Measurements from ENCODE around the gene MRPL36. TPM values are rescaled to one million over a fixed set of nuclear protein-coding genes. Genes with fewer than 3 reads are reported as not detected.

Gene MRPL36
- total and polyA plus RNA-seq, 5 donors from 2014 or later = 15.8 to 127 (median 109) TPM

DNA sequence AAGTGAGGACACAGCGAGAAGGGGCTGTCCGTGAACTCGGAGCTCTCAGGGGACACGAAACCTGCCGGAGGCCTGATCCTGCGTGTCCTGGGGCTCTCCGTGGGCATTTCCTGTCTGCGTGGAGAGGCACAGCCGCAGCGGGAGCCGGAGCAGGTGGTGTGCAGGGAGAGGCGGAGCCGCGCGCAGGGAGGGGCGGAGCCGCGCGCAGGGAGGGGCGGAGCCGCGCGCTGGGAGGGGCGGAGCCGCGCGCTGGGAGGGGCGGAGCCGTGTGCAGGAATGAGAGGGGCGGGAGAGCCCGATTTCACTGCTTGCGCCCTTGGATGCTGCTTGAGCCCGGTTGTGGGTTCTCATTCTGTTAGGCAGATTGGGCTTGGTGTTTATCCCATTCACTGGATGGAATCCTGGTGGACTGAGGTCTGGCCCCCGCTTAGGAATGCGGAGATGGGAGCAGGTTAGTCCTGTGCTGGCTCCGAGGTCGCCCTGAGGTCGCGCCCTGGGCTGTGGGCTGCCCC, 28.3 kb upstream of the MRPL36 start:
- Mint-ChIP-seq H3K9me3 (no peaks in the 10 kb centered on the region), H3K27me3 (no peaks in the 10 kb centered on the region), H3K4me1 (peaks cover 0 to 4% (median 0%) of the 10 kb centered on the region in 4 donors), H3K27ac (no peak overlapping the region), H3K4me3 (peak overlapping the region in 1 of 4 donors; percentile 55), H3K36me3 (peaks cover 17% of the 10 kb centered on the region)
- Histone ChIP-seq H3K36me3 (ENCODE audit: control insufficient read depth, insufficient read depth, low read length) (no peaks in the 10 kb centered on the region), H3K9me3 (ENCODE audit: control insufficient read depth in 2 of 2, low read length in 2 of 2) (no peaks in the 10 kb centered on the region), H3K4me1 (ENCODE audit: control insufficient read depth, insufficient read depth, low read length, poor library complexity, severe bottlenecking) (no peaks in the 10 kb centered on the region), H3K27ac (ENCODE audit: insufficient read depth, low read length, poor library complexity, severe bottlenecking) (no peak overlapping the region), H3K4me3 (ENCODE audit: low read depth, low read length) (no peak overlapping the region), H3K27me3 (ENCODE audit: control insufficient read depth, insufficient read depth, low read length) (no peaks in the 10 kb centered on the region)
- peak in 1 of 2 donors; percentile 28 for ATAC-seq (ENCODE audit: low read depth in 2 of 2)
- DNase-seq = peak in 2 of 3 donors; percentile 26 to 46

DNA sequence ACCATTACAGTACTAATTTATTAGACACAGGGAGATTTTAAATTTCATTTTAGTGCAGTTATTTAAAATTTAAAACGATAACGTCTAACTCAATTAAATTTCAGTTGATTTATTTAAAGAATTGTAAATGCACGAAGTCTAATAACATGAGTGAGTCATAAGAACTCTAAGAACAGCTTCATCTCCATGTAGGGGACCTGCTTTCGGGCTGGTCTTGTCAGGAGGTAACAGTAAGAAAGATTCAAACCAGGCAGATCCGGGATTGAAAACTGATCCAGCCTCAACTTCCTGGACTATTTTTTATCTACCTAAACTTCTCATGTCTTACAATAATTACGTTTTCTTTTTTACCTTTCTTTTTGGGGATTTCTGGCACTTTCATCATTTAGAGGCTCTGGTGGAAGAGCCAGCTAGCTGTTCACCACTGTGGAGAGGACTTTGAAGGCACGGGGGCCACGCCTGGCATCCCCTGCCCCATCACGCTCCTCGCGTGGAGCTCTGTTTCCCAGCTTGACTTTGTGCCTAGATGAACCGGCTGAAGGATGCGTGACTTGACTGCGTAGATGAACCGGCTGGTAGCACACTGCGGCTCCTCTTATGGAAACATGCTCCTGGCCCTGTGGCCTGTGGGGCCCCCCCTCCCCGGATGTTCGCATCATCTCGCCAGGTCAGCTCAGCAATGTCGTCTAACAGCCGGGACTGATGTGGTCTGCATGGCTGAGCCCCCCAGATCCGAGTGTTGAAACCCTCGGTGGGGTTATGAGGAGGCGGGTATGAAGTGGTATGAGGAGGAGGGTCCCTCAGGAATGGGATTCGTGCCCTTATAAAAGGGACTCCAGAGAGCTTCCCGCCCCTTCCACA, 27.6 kb upstream of the MRPL36 start:
- ATAC-seq (ENCODE audit: low read depth in 2 of 2) (no peak), DNase-seq (no peak)
- Histone ChIP-seq H3K4me1 (ENCODE audit: control insufficient read depth, insufficient read depth, low read length, poor library complexity, severe bottlenecking) (no peaks in the 10 kb centered on the region), H3K9me3 (ENCODE audit: control insufficient read depth in 2 of 2, low read length in 2 of 2) (no peaks in the 10 kb centered on the region), H3K36me3 (ENCODE audit: control insufficient read depth, insufficient read depth, low read length) (peaks cover 4% of the 10 kb centered on the region), H3K27ac (ENCODE audit: insufficient read depth, low read length, poor library complexity, severe bottlenecking) (no peak overlapping the region), H3K4me3 (ENCODE audit: low read depth, low read length) (no peak overlapping the region), H3K27me3 (ENCODE audit: control insufficient read depth, insufficient read depth, low read length) (no peaks in the 10 kb centered on the region)
- Mint-ChIP-seq H3K36me3 (peaks cover 17% of the 10 kb centered on the region), H3K4me1 (peaks cover 0 to 4% (median 0%) of the 10 kb centered on the region in 4 donors), H3K27me3 (no peaks in the 10 kb centered on the region), H3K27ac (no peak overlapping the region), H3K9me3 (no peaks in the 10 kb centered on the region), H3K4me3 (peak overlapping the region in 1 of 4 donors; percentile 54)

GRCh38 chr5:1826235-1826980, 26.8 kb upstream of the MRPL36 start:
- Histone ChIP-seq H3K4me1 (ENCODE audit: control insufficient read depth, insufficient read depth, low read length, poor library complexity, severe bottlenecking) (no peaks in the 10 kb centered on the region), H3K27ac (ENCODE audit: insufficient read depth, low read length, poor library complexity, severe bottlenecking) (no peak overlapping the region), H3K4me3 (ENCODE audit: low read depth, low read length) (no peak overlapping the region), H3K27me3 (ENCODE audit: control insufficient read depth, insufficient read depth, low read length) (no peaks in the 10 kb centered on the region), H3K9me3 (ENCODE audit: control insufficient read depth in 2 of 2, low read length in 2 of 2) (no peaks in the 10 kb centered on the region), H3K36me3 (ENCODE audit: control insufficient read depth, insufficient read depth, low read length) (peaks cover 12% of the 10 kb centered on the region)
- peaks cover 0 to 4% (median 0%) of the 10 kb centered on the region in 4 donors for H3K4me1 Mint-ChIP-seq
- H3K4me3 Mint-ChIP-seq = no peak overlapping the region
- no peaks in the 10 kb centered on the region for H3K9me3 Mint-ChIP-seq
- DNase-seq = no peak
- H3K27me3 Mint-ChIP-seq = no peaks in the 10 kb centered on the region
- no peak for ATAC-seq (ENCODE audit: low read depth in 2 of 2)
- peaks cover 25% of the 10 kb centered on the region for H3K36me3 Mint-ChIP-seq
- peak overlapping the region in 1 of 3 donors; percentile 26 for H3K27ac Mint-ChIP-seq

DNA sequence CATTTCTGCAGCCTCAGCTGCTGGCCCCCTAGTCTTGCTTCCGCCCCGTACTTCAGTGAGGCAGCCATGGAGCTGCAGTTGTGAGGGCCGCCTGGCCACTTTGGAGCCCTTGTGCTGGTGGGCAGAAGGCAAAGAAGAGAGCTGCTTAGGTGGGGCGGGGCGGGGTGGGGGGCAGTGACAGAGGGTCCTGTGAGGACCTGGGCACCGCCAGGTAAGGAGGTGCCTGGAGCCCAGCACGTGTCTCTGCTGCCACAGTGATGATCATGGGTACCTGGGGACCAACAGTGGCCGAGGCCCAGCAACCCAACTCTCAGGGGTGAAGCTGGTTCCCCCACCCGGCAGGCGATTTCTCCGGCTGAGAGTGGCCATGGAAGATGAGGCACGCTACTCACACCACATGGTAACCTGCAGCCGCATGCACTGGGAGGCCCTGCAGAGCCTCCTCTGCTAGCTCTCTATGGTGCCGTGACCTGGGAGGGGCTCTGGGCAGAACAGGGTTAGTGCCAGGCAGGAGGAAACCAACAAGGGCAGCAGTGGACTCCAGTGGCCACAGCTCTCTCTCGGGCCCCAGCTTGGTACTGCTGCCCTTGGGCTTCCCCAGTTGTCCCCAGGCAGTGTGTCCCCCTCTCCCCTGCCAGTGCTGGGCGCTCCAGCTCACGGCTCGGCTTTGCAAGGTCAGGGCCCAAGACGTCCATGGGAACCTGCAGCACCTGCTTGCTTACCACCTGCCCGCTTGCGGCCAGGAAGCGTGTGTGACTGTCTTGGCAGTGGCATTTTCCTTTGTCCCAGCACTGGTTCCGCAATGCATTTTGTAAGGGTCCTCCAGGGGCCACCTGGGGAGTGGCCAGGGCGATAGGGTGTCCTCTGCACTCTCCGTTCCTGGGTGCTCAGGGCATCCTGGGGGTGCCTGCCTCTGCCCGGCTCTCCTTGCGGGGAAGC, 25.5 kb upstream of the MRPL36 start:
- Mint-ChIP-seq H3K27me3 (no peaks in the 10 kb centered on the region), H3K36me3 (peaks cover 34% of the 10 kb centered on the region), H3K4me1 (peaks cover 0 to 4% (median 0%) of the 10 kb centered on the region in 4 donors), H3K9me3 (no peaks in the 10 kb centered on the region), H3K27ac (no peak overlapping the region), H3K4me3 (no peak overlapping the region)
- no peaks in the 10 kb centered on the region for H3K9me3 ChIP-seq (ENCODE audit: control insufficient read depth in 2 of 2, low read length in 2 of 2)
- DNase-seq = no peak
- no peak for ATAC-seq (ENCODE audit: low read depth in 2 of 2)
- H3K4me3 ChIP-seq (ENCODE audit: low read depth, low read length) = no peak overlapping the region
- H3K36me3 ChIP-seq (ENCODE audit: control insufficient read depth, insufficient read depth, low read length) = peaks cover 24% of the 10 kb centered on the region
- no peak overlapping the region for H3K27ac ChIP-seq (ENCODE audit: insufficient read depth, low read length, poor library complexity, severe bottlenecking)
- H3K4me1 ChIP-seq (ENCODE audit: control insufficient read depth, insufficient read depth, low read length, poor library complexity, severe bottlenecking) = no peaks in the 10 kb centered on the region
- H3K27me3 ChIP-seq (ENCODE audit: control insufficient read depth, insufficient read depth, low read length) = no peaks in the 10 kb centered on the region

DNA sequence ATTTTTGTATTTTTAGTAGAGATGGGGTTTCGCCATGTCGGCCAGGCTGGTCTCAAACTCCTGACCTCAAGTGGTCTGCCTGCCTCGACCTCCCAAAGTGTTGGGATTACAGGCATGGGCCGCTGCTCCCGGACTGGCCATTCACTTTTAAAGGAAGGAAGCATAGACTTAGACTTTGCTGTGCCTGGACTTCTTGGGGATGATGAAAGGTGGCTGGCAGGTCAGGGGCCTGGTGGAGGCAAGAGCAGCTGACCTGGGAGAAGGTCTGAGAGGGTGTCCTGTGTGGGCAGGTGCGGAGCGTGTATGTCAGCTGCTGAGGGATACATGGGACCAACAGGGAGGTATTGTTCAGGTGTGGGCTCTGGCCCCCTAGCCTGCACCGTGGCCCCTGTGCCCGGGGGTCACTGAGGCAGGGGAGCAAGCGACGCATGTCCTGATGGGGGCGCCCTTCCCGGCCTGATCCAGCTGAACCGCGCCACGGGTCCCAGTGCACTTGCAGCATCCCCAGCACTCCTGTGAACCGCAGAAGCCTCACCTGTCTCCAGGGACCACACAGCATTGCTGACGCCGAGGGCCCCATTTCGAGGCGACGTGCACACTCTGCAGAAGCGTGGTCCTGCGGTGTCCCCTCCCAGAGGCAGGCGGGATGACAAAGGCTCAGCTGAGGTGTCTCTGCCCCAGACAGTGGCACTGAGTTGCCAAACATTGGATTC, 24.6 kb upstream of the MRPL36 start:
- H3K27me3 Mint-ChIP-seq = no peaks in the 10 kb centered on the region
- ATAC-seq (ENCODE audit: low read depth in 2 of 2) = no peak
- peaks cover 0 to 4% (median under 1%) of the 10 kb centered on the region in 4 donors for H3K4me1 Mint-ChIP-seq
- no peak overlapping the region for H3K27ac ChIP-seq (ENCODE audit: insufficient read depth, low read length, poor library complexity, severe bottlenecking)
- H3K36me3 Mint-ChIP-seq = peaks cover 36% of the 10 kb centered on the region
- no peak overlapping the region for H3K4me3 Mint-ChIP-seq
- no peak for DNase-seq
- no peaks in the 10 kb centered on the region for H3K9me3 Mint-ChIP-seq
- H3K27me3 ChIP-seq (ENCODE audit: control insufficient read depth, insufficient read depth, low read length) = no peaks in the 10 kb centered on the region
- H3K4me3 ChIP-seq (ENCODE audit: low read depth, low read length) = no peak overlapping the region
- peaks cover 32% of the 10 kb centered on the region for H3K36me3 ChIP-seq (ENCODE audit: control insufficient read depth, insufficient read depth, low read length)
- H3K9me3 ChIP-seq (ENCODE audit: control insufficient read depth in 2 of 2, low read length in 2 of 2) = no peaks in the 10 kb centered on the region
- H3K4me1 ChIP-seq (ENCODE audit: control insufficient read depth, insufficient read depth, low read length, poor library complexity, severe bottlenecking) = no peaks in the 10 kb centered on the region
- no peak overlapping the region for H3K27ac Mint-ChIP-seq

GRCh38 chr5:1823381-1824034, 23.9 kb upstream of the MRPL36 start:
- H3K4me1 ChIP-seq (ENCODE audit: control insufficient read depth, insufficient read depth, low read length, poor library complexity, severe bottlenecking) = no peaks in the 10 kb centered on the region
- no peaks in the 10 kb centered on the region for H3K9me3 Mint-ChIP-seq
- no peaks in the 10 kb centered on the region for H3K27me3 ChIP-seq (ENCODE audit: control insufficient read depth, insufficient read depth, low read length)
- H3K4me3 Mint-ChIP-seq = no peak overlapping the region
- H3K36me3 ChIP-seq (ENCODE audit: control insufficient read depth, insufficient read depth, low read length) = peaks cover 40% of the 10 kb centered on the region
- no peak overlapping the region for H3K4me3 ChIP-seq (ENCODE audit: low read depth, low read length)
- H3K4me1 Mint-ChIP-seq = peaks cover 0 to 4% (median 2%) of the 10 kb centered on the region in 4 donors
- H3K9me3 ChIP-seq (ENCODE audit: control insufficient read depth in 2 of 2, low read length in 2 of 2) = no peaks in the 10 kb centered on the region
- H3K27me3 Mint-ChIP-seq = no peaks in the 10 kb centered on the region
- H3K36me3 Mint-ChIP-seq = peaks cover 44% of the 10 kb centered on the region
- DNase-seq (no peak), ATAC-seq (ENCODE audit: low read depth in 2 of 2) (no peak)
- no peak overlapping the region for H3K27ac ChIP-seq (ENCODE audit: insufficient read depth, low read length, poor library complexity, severe bottlenecking)
- H3K27ac Mint-ChIP-seq = no peak overlapping the region
